ENCODE measurements around the gene CBY2. TPM values are rescaled to one million over a fixed set of nuclear protein-coding genes. Genes with fewer than 3 reads are reported as not detected.

The CBY2 gene
- total and polyA plus RNA-seq, 10 of the 15 experiments (the other 5 are each of a cell fraction or from before 2014, with no cell fraction given) = 0.08 to 0.64 (median 0.23) TPM; not detected in 6

DNA sequence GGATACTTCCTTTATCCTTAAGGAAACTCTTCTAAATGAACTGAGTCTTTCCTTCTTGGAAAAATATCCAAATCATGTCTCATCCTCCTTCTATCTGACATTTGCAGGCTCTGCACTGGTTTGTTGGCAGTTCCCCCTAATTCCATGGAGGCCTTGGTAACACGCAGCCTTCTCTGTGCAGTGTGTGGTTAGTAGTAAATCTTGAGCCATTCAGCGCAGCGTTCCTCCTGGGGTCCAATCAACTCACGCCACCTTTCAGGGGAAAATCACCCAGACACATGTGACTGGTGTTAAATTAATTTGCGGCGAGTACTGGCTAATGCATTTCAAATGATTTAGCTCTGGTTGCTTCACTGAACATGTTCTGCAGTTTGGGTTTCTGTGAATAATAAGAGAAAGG is 21.0 kb upstream of the CBY2 start:
- H3K36me3 ChIP-seq (ENCODE audit: control insufficient read depth in 2 of 2, insufficient read depth in 2 of 2, low read length in 1 of 2) = peaks cover 0 to 6% of the 10 kb centered on the region in 2 experiments; a peak in 2 of 4 replicates
- BruUV-seq (replicated peaks) = no TSS peak
- ATAC-seq = no peak
- ChIA-PET CTCF (no interaction called here), POLR2A (no interaction called here), SMC1A (ENCODE audit: uncharacterized antibody, unreplicated experiment) (interaction anchor here (1.1 kb wide), 1 partner anchor 11 kb away, joined by 3 read pairs; no protein-coding TSS in a partner anchor), RAD21 (ENCODE audit: unreplicated experiment) (no interaction called here)
- TF ChIP-seq SUPT20H (IDR thresholded peaks at IDR 0.05; ENCODE audit: borderline replicate concordance, control insufficient read depth, low read depth, low read length) (no peak), TBL1XR1 (IDR thresholded peaks at IDR 0.05; ENCODE audit: low read depth, low read length) (no peak), ATF2 (IDR thresholded peaks at IDR 0.05; ENCODE audit: low read length) (no peak), MEF2A (IDR thresholded peaks at IDR 0.05; ENCODE audit: insufficient read depth, low read depth, low read length) (no peak), NR2C1 (IDR thresholded peaks at IDR 0.05) (no peak), POLR2A (IDR thresholded peaks at IDR 0.05; ENCODE audit: low read depth, low read length) (no peak), FOXK2 (IDR thresholded peaks at IDR 0.05) (no peak), MTA2 (IDR thresholded peaks at IDR 0.05; ENCODE audit: low read depth) (no peak)
- TF ChIP-seq, protein P1, sequence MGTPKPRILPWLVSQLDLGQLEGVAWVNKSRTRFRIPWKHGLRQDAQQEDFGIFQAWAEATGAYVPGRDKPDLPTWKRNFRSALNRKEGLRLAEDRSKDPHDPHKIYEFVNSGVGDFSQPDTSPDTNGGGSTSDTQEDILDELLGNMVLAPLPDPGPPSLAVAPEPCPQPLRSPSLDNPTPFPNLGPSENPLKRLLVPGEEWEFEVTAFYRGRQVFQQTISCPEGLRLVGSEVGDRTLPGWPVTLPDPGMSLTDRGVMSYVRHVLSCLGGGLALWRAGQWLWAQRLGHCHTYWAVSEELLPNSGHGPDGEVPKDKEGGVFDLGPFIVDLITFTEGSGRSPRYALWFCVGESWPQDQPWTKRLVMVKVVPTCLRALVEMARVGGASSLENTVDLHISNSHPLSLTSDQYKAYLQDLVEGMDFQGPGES (IDR thresholded peaks at IDR 0.05) = no peak
- no peaks in the 10 kb centered on the region for H4K20me1 ChIP-seq (ENCODE audit: control insufficient read depth, insufficient read depth)
- WGBS (ENCODE audit: insufficient coverage, insufficient replicate concordance, low lambda C conversion rate, missing lambda C conversion rate) = 82% methylated on average over 6 of the region's 6 CpGs
- no peak for FAIRE-seq
- no peaks in the 10 kb centered on the region for H3K4me1 ChIP-seq (ENCODE audit: control insufficient read depth, insufficient read depth, low read length)
- H3K27me3 ChIP-seq (replicated peaks in 1 of 2; ENCODE audit: control insufficient read depth in 2 of 2, insufficient read depth in 2 of 2, low read length in 1 of 2) = no peaks in the 10 kb centered on the region
- H3K79me2 ChIP-seq (ENCODE audit: control insufficient read depth, insufficient read depth, low read length) = no peaks in the 10 kb centered on the region
- no peak overlapping the region for H3K4me3 ChIP-seq
- no peak overlapping the region for H3K9ac ChIP-seq (ENCODE audit: control insufficient read depth, insufficient read depth, low read length)
- no peak for DNase-seq (ENCODE audit: low read depth, low spot score)
- H3K27ac ChIP-seq (ENCODE audit: control insufficient read depth, insufficient read depth) = no peak overlapping the region
- no peak overlapping the region for H2AFZ ChIP-seq (ENCODE audit: control insufficient read depth, low read depth, low read length)
- intact Hi-C loops (cut with micrococcal nuclease; ENCODE audit: unreplicated experiment) = no loop called here
- in situ Hi-C loops (cut with MboI) = no loop called here
- H3K9me3 ChIP-seq (replicated peaks; ENCODE audit: control insufficient read depth, insufficient read depth, low read length) = no peaks in the 10 kb centered on the region
- H3K4me2 ChIP-seq (ENCODE audit: control insufficient read depth, insufficient read depth) = no peak overlapping the region

Data from GM12878 (cell line).